Measurements from ENCODE around the gene CERS3. TPM values are rescaled to one million over a fixed set of nuclear protein-coding genes. Genes with fewer than 3 reads are reported as not detected.

Gene CERS3
- total RNA-seq, 4 donors from 2014 or later: 105 to 191 (median 149) TPM

DNA sequence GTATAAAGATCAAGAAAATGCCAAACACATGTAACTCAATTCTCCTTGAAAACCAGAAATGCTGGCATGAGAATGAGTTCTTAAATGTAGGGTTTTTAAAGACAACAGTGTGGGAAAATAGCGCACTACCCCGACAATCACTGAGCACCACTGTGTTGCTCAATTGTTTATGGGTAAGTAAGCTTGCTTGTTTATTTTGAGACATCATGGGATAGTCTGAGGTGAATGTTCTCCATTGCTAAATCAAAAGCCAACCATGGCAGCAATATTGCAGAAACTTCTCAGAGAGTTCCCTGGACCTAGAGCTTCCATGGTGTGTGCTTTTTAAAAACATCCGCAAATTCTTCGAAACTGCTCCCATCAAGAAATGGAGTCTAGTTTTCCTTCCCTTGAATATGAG lies 62.7 kb downstream of the CERS3 start:
- intact Hi-C loops (cut with DNase I; ENCODE audit: low total_unique reads): no loop called here
- WGBS, 2 donors: 59 to 63% methylated on average over 4 of the region's 4 CpGs
- TF ChIP-seq, protein P1, sequence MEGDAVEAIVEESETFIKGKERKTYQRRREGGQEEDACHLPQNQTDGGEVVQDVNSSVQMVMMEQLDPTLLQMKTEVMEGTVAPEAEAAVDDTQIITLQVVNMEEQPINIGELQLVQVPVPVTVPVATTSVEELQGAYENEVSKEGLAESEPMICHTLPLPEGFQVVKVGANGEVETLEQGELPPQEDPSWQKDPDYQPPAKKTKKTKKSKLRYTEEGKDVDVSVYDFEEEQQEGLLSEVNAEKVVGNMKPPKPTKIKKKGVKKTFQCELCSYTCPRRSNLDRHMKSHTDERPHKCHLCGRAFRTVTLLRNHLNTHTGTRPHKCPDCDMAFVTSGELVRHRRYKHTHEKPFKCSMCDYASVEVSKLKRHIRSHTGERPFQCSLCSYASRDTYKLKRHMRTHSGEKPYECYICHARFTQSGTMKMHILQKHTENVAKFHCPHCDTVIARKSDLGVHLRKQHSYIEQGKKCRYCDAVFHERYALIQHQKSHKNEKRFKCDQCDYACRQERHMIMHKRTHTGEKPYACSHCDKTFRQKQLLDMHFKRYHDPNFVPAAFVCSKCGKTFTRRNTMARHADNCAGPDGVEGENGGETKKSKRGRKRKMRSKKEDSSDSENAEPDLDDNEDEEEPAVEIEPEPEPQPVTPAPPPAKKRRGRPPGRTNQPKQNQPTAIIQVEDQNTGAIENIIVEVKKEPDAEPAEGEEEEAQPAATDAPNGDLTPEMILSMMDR (IDR thresholded peaks at IDR 0.05): no peak
- no peak for TF ChIP-seq POLR2A (IDR thresholded peaks at IDR 0.05)

DNA sequence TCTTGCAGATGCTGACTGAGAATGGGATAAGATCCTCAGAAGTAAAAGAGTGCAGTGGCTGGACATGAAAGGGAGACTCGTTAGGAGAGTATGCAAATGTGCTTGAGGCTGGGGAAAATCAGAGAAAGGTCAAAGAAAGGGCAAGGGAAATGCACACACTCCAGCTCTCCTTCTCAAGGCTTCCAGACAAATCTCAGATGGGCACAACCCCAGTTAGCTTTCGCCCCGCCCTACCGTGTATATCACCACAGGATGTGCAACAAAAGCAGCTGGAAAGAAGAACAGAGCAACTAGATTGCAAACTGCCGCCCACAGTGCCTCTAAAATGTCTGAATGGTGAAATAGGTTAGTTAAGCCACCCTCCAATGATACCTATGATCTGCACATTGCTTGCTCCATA lies 63.9 kb downstream of the CERS3 start:
- 37 to 46% methylated on average over 5 of the region's 5 CpGs for WGBS, 2 donors
- intact Hi-C loops (cut with DNase I; ENCODE audit: low total_unique reads): no loop called here
- no peak for DNase-seq (ENCODE audit: low spot score in 2 of 2)
- no peak overlapping the region for H3K4me3 ChIP-seq (ENCODE audit: low read depth, poor library complexity, severe bottlenecking)
- TF ChIP-seq POLR2A (IDR thresholded peaks at IDR 0.05): no peak
- TF ChIP-seq, protein P1 (IDR thresholded peaks at IDR 0.05): no peak

More for the DNA sequence above, 62.7 kb downstream of the CERS3 start:
- DNase-seq (ENCODE audit: low spot score in 2 of 2): no peak
- H3K4me3 ChIP-seq (ENCODE audit: low read depth, poor library complexity, severe bottlenecking): no peak overlapping the region

DNA sequence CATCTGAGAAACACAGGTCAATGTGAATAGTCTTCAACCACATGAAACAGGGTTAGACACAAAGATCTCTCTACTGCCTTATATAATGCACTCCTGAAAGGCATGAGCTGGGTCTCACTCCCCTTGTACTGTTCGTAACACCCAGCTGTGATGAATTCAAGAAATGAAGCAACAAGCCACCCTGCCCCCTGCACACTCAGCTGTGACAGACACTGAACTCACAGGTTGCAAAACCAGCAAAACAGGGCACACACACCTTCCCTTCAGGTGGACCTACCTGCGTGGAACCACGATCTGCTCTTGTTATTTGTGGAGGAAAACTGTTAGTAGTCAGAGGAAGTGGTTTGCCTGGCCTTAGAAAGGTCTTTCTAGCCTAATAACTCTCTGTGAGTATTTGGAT lies 64.5 kb downstream of the CERS3 start:
- no peak for TF ChIP-seq POLR2A (IDR thresholded peaks at IDR 0.05)
- TF ChIP-seq, protein P1 (IDR thresholded peaks at IDR 0.05): no peak
- H3K4me3 ChIP-seq (ENCODE audit: low read depth, poor library complexity, severe bottlenecking): no peak overlapping the region
- intact Hi-C loops (cut with DNase I; ENCODE audit: low total_unique reads): no loop called here
- WGBS, 2 donors: 56 to 60% methylated on average over 3 of the region's 3 CpGs
- no peak for DNase-seq (ENCODE audit: low spot score in 2 of 2)

DNA sequence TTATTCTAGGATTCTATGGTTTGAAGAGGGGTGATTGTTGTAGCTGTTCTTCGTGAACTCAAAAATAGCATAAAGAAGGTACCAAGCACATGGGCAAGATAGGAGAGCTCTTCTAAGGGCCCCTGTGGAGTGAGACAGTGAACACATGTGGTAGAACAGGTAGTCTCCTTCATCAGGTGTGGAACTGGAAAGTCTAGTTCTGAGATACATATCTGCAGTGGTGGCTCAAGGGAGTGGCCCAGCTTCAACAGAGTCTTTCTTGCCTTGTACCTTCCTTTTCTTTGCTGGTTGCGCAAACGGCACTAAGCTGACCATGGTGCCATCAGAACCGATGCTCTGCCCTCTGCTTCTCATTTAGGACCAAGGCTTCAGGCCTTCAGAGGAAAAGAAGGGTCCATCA lies 65.2 kb downstream of the CERS3 start:
- no peak overlapping the region for H3K4me3 ChIP-seq (ENCODE audit: low read depth, poor library complexity, severe bottlenecking)
- WGBS, 2 donors: 71 to 75% methylated on average over 4 of the region's 4 CpGs
- intact Hi-C loops (cut with DNase I; ENCODE audit: low total_unique reads): no loop called here
- TF ChIP-seq POLR2A (IDR thresholded peaks at IDR 0.05): no peak
- TF ChIP-seq, protein P1 (IDR thresholded peaks at IDR 0.05): no peak
- no peak for DNase-seq (ENCODE audit: low spot score in 2 of 2)

DNA sequence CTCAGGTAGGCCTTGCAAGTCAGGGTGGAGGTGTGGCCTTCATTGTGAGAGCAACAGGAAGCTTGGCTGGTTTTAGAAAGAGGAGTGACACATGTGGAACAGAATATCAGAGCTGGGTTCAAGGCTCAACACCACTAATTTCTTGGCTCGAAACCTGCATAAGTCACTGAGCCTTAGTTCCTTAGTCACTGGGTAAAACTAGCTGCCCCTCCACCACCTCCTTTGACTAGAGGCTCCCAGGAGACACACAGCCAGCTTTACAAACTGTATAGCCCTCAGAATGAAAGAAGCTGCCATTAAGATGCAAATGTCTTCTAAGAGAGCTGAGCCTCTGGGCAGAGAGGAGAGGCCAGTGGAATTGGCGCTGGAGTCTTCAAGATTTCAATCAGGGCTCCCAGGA lies 67.7 kb downstream of the CERS3 start:
- H3K4me3 ChIP-seq (ENCODE audit: low read depth, poor library complexity, severe bottlenecking): no peak overlapping the region
- 69 to 71% methylated on average over 2 of the region's 2 CpGs for WGBS, 2 donors
- intact Hi-C loops (cut with DNase I; ENCODE audit: low total_unique reads): no loop called here
- no peak for DNase-seq (ENCODE audit: low spot score in 2 of 2)
- TF ChIP-seq, protein P1 (IDR thresholded peaks at IDR 0.05): no peak
- no peak for TF ChIP-seq POLR2A (IDR thresholded peaks at IDR 0.05)

DNA sequence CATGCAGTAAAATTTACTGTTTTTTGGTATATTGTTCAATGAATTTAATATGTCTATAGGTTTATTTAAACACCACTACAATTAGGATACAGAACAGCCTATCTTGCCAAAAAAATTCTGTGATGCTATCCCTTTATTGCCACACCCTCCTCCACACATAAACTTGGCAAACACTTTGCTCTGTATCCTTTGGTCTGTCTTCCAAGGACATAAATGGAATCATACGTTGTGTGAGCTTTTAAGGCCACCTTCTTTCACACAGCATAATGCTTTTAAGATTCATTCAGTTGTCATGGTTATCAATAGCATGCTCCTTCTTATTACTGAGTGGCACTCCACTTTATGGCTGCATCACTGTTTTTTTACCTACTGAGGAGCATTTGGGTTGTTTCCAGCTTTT lies 71.5 kb downstream of the CERS3 start:
- no peak for DNase-seq (ENCODE audit: low spot score in 2 of 2)
- TF ChIP-seq POLR2A (IDR thresholded peaks at IDR 0.05): no peak
- TF ChIP-seq, protein P1 (IDR thresholded peaks at IDR 0.05): no peak
- 48 to 56% methylated on average over 1 of the region's 1 CpG for WGBS, 2 donors
- H3K4me3 ChIP-seq (ENCODE audit: low read depth, poor library complexity, severe bottlenecking): no peak overlapping the region
- intact Hi-C loops (cut with DNase I; ENCODE audit: low total_unique reads): no loop called here

Data from lower leg skin (tissue), 4 donors.